ENCODE measurements around the gene TLR5. TPM values are rescaled to one million over a fixed set of nuclear protein-coding genes. Genes with fewer than 3 reads are reported as not detected.

The TLR5 gene
- total and polyA plus RNA-seq, 8 donors: 2.4 to 15.2 (median 4.6) TPM

Other genes with a start within 250 kb of the TLR5 start
- gene SUSD4, start 220.9 kb upstream of the TLR5 start, total RNA-seq: 10 to 100 TPM in 2 of 6 donors, 1 to 10 TPM in 4; 4.1 to 13.2 (median 6.0) TPM
- 10 to 100 TPM; 14.2 to 34.6 TPM for gene SUSD4, start 220.9 kb upstream of the TLR5 start, polyA plus RNA-seq